ENCODE measurements around the gene SLC6A3. TPM values are rescaled to one million over a fixed set of nuclear protein-coding genes. Genes with fewer than 3 reads are reported as not detected.

Gene SLC6A3
- total and polyA plus RNA-seq, 2 donors (not counting 3 experiments of a cell fraction or from before 2014, with no cell fraction given): not detected

DNA sequence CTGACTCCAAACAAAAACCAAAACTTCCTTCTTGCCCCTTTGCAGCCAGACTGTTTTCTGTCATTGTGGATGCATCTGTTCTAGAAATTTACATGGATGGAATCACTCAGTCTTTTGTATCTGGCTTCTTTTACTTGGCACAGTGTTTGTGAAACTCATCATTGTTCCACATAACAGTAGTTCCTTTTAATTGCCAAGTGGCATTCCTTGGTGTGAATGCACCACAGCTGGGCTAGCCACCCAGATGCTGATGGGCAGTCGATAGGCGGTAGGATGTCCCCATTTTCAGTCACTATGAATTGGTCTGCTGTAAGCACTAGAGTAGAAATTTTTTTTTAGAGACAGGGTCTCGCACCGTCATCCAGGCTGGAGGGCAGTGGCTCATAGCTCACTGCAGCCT, 94.1 kb downstream of the SLC6A3 start:
- Histone ChIP-seq H3K4me3 (replicated peaks in 1 of 3; ENCODE audit: insufficient read depth in 1 of 3, low read depth in 1 of 3, low read length in 3 of 3) (no peak overlapping the region), H3K9me3 (replicated peaks; ENCODE audit: control insufficient read depth, insufficient read depth, low read length) (no peaks in the 10 kb centered on the region), H2AFZ (ENCODE audit: low read depth, low read length) (no peak overlapping the region), H3K79me2 (ENCODE audit: control insufficient read depth, insufficient read depth, low read length) (no peaks in the 10 kb centered on the region), H3K27ac (ENCODE audit: insufficient read depth, low read depth, low read length) (no peak overlapping the region), H4K20me1 (replicated peaks; ENCODE audit: control insufficient read depth, extremely low read depth, insufficient read depth, low read length) (no peaks in the 10 kb centered on the region), H3K9me1 (replicated peaks; ENCODE audit: control insufficient read depth, extremely low read depth, insufficient read depth, low read length) (no peaks in the 10 kb centered on the region), H3K9ac (replicated peaks; ENCODE audit: extremely low read depth, insufficient read depth, low read length) (no peak overlapping the region), H3K4me2 (ENCODE audit: insufficient read depth, low read length) (no peak overlapping the region), H3K36me3 (ENCODE audit: control insufficient read depth in 2 of 2, extremely low read depth in 1 of 2, insufficient read depth in 2 of 2, low read length in 2 of 2) (no peaks in the 10 kb centered on the region), H3K4me1 (ENCODE audit: control insufficient read depth, extremely low read depth, insufficient read depth, low read length) (no peaks in the 10 kb centered on the region), H3K27me3 (ENCODE audit: control insufficient read depth in 2 of 2, insufficient read depth in 2 of 2, low read length in 2 of 2) (peaks cover 2 to 5% of the 10 kb centered on the region in 2 experiments)
- DNase-seq (ENCODE audit: low read depth, low spot score) (no peak), FAIRE-seq (no peak)
- dilution Hi-C loops (cut with MboI; ENCODE audit: extremely low pct_ligation_motif_present, low sequenced_read_pairs): no loop called here
- CTCF ChIA-PET: no interaction called here
- intact Hi-C loops (cut with micrococcal nuclease): no loop called here
- no peak for TF ChIP-seq JUN (IDR thresholded peaks at IDR 0.05; ENCODE audit: borderline replicate concordance, insufficient read depth, insufficient read length, low read depth)
- POLR2A ChIA-PET: no interaction called here
- no TSS peak for BruUV-seq (replicated peaks)

DNA sequence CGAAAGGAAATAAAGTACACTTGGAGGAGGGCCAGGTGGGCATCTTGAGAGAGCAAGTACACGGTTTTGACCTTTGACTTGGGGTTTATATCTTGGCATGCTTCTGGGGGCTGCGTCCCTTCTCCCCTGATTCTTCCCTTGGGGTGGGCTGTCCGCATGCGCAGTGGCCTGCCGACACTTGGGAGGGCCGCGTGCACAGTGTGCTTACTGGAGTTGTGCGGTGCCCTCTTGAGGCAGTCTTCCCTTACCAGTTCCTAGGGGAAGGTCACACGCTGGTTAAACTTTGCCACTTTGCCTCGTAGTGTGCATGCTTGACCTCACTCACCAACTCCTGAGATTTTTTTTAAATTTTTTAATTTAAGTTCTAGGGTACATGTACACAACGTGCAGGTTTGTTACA, 96.0 kb downstream of the SLC6A3 start:
- Histone ChIP-seq H3K9ac (replicated peaks; ENCODE audit: extremely low read depth, insufficient read depth, low read length) (no peak overlapping the region), H3K27me3 (ENCODE audit: control insufficient read depth in 2 of 2, insufficient read depth in 2 of 2, low read length in 2 of 2) (no peaks in the 10 kb centered on the region), H3K9me3 (replicated peaks; ENCODE audit: control insufficient read depth, insufficient read depth, low read length) (no peaks in the 10 kb centered on the region), H3K4me2 (ENCODE audit: insufficient read depth, low read length) (no peak overlapping the region), H3K4me3 (replicated peaks in 1 of 3; ENCODE audit: insufficient read depth in 1 of 3, low read depth in 1 of 3, low read length in 3 of 3) (no peak overlapping the region), H2AFZ (ENCODE audit: low read depth, low read length) (no peak overlapping the region), H3K36me3 (ENCODE audit: control insufficient read depth in 2 of 2, extremely low read depth in 1 of 2, insufficient read depth in 2 of 2, low read length in 2 of 2) (no peaks in the 10 kb centered on the region), H3K79me2 (ENCODE audit: control insufficient read depth, insufficient read depth, low read length) (peaks cover 4% of the 10 kb centered on the region), H3K9me1 (replicated peaks; ENCODE audit: control insufficient read depth, extremely low read depth, insufficient read depth, low read length) (no peaks in the 10 kb centered on the region), H3K4me1 (ENCODE audit: control insufficient read depth, extremely low read depth, insufficient read depth, low read length) (peaks cover 3% of the 10 kb centered on the region), H3K27ac (ENCODE audit: insufficient read depth, low read depth, low read length) (no peak overlapping the region), H4K20me1 (replicated peaks; ENCODE audit: control insufficient read depth, extremely low read depth, insufficient read depth, low read length) (no peaks in the 10 kb centered on the region)
- BruUV-seq (replicated peaks): no TSS peak
- POLR2A ChIA-PET: no interaction called here
- dilution Hi-C loops (cut with MboI; ENCODE audit: extremely low pct_ligation_motif_present, low sequenced_read_pairs): no loop called here
- CTCF ChIA-PET: no interaction called here
- DNase-seq (ENCODE audit: low read depth, low spot score): no peak
- TF ChIP-seq JUN (IDR thresholded peaks at IDR 0.05; ENCODE audit: borderline replicate concordance, insufficient read depth, insufficient read length, low read depth) (no peak), MAX (IDR thresholded peaks at IDR 0.05; ENCODE audit: insufficient read depth, insufficient read length) (no peak), POLR2A (IDR thresholded peaks at IDR 0.05; ENCODE audit: low read depth, low read length) (no peak), GATA2 (IDR thresholded peaks at IDR 0.05; ENCODE audit: insufficient read depth, insufficient read length, low read depth, low read length) (no peak), FOS (IDR thresholded peaks at IDR 0.05; ENCODE audit: borderline replicate concordance, insufficient read depth, low read length) (no peak), EZH2 (IDR thresholded peaks at IDR 0.05; ENCODE audit: borderline replicate concordance, low read depth, low read length, severe bottlenecking) (no peak), MYC (IDR thresholded peaks at IDR 0.05; ENCODE audit: low read depth, low read length) (no peak), POLR2AphosphoS5 (IDR thresholded peaks at IDR 0.05; ENCODE audit: insufficient read depth, low read depth, low read length) (no peak)
- TF ChIP-seq, protein P1, sequence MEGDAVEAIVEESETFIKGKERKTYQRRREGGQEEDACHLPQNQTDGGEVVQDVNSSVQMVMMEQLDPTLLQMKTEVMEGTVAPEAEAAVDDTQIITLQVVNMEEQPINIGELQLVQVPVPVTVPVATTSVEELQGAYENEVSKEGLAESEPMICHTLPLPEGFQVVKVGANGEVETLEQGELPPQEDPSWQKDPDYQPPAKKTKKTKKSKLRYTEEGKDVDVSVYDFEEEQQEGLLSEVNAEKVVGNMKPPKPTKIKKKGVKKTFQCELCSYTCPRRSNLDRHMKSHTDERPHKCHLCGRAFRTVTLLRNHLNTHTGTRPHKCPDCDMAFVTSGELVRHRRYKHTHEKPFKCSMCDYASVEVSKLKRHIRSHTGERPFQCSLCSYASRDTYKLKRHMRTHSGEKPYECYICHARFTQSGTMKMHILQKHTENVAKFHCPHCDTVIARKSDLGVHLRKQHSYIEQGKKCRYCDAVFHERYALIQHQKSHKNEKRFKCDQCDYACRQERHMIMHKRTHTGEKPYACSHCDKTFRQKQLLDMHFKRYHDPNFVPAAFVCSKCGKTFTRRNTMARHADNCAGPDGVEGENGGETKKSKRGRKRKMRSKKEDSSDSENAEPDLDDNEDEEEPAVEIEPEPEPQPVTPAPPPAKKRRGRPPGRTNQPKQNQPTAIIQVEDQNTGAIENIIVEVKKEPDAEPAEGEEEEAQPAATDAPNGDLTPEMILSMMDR (IDR thresholded peaks at IDR 0.05; ENCODE audit: extremely low read depth in 1 of 2, insufficient read depth in 1 of 2, low read depth in 1 of 2, low read length in 2 of 2): no peak
- intact Hi-C loops (cut with micrococcal nuclease): no loop called here
- FAIRE-seq: no peak
